ENCODE results near the gene ZBED2. TPM values are rescaled to one million over a fixed set of nuclear protein-coding genes. Genes with fewer than 3 reads are reported as not detected.

The ZBED2 gene
- total RNA-seq, 4 donors from 2014 or later: 0.35 TPM; not detected in 3

DNA sequence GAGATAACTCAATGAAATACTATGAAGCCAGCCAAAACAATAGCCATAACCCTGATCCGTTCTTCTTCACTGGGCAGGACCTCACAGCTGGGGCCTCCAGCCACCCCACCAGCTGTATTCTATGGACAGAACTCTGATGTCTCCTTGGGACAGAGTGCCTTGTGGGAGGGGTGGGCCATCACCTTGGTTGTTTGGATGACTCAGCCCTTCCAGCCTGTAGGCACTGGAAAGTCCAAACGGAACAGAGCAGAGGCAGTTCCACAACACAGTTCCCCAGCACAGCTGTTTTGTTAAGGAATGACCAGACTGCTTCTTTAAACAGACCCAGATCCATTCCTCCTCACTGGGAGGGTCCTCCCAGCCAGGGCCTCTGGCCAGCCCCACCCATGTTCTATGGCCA lies 31.9 kb upstream of the ZBED2 start:
- Histone ChIP-seq H3K9me3 (no peaks in the 10 kb centered on the region), H3K36me3 (no peaks in the 10 kb centered on the region), H3K27me3 (no peaks in the 10 kb centered on the region), H3K27ac (no peak overlapping the region), H3K4me3 (no peak overlapping the region), H3K4me1 (no peaks in the 10 kb centered on the region)
- no peak for DNase-seq
- intact Hi-C loops (cut with DNase I; ENCODE audit: low total_unique reads): no loop called here
- no peak for TF ChIP-seq POLR2A (IDR thresholded peaks at IDR 0.05)
- TF ChIP-seq, protein P1, sequence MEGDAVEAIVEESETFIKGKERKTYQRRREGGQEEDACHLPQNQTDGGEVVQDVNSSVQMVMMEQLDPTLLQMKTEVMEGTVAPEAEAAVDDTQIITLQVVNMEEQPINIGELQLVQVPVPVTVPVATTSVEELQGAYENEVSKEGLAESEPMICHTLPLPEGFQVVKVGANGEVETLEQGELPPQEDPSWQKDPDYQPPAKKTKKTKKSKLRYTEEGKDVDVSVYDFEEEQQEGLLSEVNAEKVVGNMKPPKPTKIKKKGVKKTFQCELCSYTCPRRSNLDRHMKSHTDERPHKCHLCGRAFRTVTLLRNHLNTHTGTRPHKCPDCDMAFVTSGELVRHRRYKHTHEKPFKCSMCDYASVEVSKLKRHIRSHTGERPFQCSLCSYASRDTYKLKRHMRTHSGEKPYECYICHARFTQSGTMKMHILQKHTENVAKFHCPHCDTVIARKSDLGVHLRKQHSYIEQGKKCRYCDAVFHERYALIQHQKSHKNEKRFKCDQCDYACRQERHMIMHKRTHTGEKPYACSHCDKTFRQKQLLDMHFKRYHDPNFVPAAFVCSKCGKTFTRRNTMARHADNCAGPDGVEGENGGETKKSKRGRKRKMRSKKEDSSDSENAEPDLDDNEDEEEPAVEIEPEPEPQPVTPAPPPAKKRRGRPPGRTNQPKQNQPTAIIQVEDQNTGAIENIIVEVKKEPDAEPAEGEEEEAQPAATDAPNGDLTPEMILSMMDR (IDR thresholded peaks at IDR 0.05): no peak

DNA sequence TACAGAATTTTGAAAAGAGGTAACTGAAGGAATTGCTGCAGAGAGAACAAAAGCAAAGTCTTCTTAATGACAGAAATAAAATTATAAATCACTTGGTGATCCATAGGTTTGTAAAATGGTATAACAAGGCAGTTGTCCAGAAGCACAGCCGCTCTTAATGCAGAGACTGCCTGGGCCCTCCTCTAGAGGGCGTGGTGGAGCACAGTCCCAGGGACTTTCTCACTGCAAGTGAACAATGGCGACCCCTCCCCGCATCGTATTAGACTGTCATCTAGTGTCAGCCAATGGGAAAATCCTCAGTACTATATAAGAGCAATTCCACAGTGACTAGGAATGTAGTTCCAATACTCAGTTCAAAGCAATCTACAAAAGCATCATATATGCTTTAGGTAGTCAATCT lies 26.4 kb upstream of the ZBED2 start:
- TF ChIP-seq, protein P1 (IDR thresholded peaks at IDR 0.05): no peak
- TF ChIP-seq POLR2A (IDR thresholded peaks at IDR 0.05): no peak
- H3K27ac ChIP-seq: no peak overlapping the region
- no peaks in the 10 kb centered on the region for H3K36me3 ChIP-seq
- no peaks in the 10 kb centered on the region for H3K27me3 ChIP-seq
- no peak for DNase-seq
- H3K4me1 ChIP-seq: no peaks in the 10 kb centered on the region
- H3K4me3 ChIP-seq: no peak overlapping the region
- intact Hi-C loops (cut with DNase I; ENCODE audit: low total_unique reads): no loop called here
- H3K9me3 ChIP-seq: no peaks in the 10 kb centered on the region

- Histone ChIP-seq H3K4me3 (no peak overlapping the region), H3K9me3 (no peaks in the 10 kb centered on the region), H3K27me3 (no peaks in the 10 kb centered on the region), H3K27ac (no peak overlapping the region), H3K36me3 (no peaks in the 10 kb centered on the region), H3K4me1 (no peaks in the 10 kb centered on the region)
- no peak for DNase-seq
- TF ChIP-seq, protein P1 (IDR thresholded peaks at IDR 0.05): no peak
- no peak for TF ChIP-seq POLR2A (IDR thresholded peaks at IDR 0.05)
- intact Hi-C loops (cut with DNase I; ENCODE audit: low total_unique reads): no loop called here
Measured at GRCh38 chr3:111619833-111620232, 24.7 kb upstream of the ZBED2 start.

DNA sequence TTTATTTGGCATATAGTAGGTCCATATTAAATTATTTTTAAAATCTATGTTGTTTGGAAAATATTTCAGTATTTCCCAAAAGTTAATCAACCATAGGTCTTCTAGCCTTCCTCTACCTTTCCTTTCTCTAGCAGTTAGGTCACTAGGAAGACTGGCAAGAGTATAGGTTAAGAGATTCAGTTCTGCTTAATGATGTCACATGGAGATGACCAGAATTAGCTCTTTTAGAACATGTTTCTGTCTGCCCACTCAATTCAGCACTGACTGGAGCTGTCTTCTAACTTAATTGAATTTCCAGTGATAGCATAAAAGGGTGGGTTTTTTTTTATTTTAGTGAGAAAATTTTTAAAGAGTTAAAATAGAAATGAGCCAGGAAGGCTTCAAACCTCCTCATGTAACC lies 23.8 kb upstream of the ZBED2 start:
- H3K9me3 ChIP-seq: no peaks in the 10 kb centered on the region
- TF ChIP-seq, protein P1 (IDR thresholded peaks at IDR 0.05): no peak
- no peak for TF ChIP-seq POLR2A (IDR thresholded peaks at IDR 0.05)
- no peaks in the 10 kb centered on the region for H3K36me3 ChIP-seq
- no peaks in the 10 kb centered on the region for H3K4me1 ChIP-seq
- intact Hi-C loops (cut with DNase I; ENCODE audit: low total_unique reads): no loop called here
- DNase-seq: no peak
- no peak overlapping the region for H3K27ac ChIP-seq
- H3K4me3 ChIP-seq: no peak overlapping the region
- H3K27me3 ChIP-seq: no peaks in the 10 kb centered on the region

DNA sequence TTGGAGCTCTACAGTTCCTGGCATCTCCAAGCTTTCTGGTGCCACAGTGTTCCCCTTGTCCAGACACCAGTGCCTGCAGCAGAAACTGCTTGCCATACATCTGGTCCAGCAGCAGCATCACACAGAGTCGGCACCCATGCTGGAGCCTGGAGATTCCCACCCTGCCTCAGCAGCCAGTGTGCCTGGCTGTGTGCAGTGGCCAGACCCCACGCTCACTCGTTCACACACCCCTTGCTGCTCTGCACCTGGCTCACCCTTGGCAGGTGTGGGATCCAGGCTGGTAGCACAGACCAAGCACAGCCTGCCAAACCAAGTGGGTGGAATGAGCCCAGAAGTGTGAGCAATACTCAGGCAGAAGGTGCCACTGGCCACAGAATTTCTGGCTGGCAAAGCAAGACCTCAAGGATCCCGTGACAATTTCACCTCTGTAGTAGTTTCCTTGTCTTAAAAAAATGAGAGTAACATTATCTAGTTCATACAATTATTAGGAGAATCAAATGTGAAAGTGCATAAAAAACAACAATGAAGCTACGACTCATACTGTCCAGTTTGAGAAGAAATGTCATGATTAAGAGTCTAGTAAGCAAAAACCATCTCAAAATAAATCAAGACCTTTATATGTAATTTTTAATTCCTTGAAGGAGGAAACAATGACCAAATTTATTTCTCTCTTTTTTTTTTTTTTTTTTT lies 22.9 kb upstream of the ZBED2 start:
- Histone ChIP-seq H3K9me3 (no peaks in the 10 kb centered on the region), H3K4me1 (no peaks in the 10 kb centered on the region), H3K27me3 (no peaks in the 10 kb centered on the region), H3K36me3 (no peaks in the 10 kb centered on the region), H3K27ac (no peak overlapping the region), H3K4me3 (no peak overlapping the region)
- intact Hi-C loops (cut with DNase I; ENCODE audit: low total_unique reads): no loop called here
- DNase-seq: no peak
- TF ChIP-seq, protein P1 (IDR thresholded peaks at IDR 0.05): no peak
- no peak for TF ChIP-seq POLR2A (IDR thresholded peaks at IDR 0.05)
